ENCODE results near the gene ESYT3. TPM values are rescaled to one million over a fixed set of nuclear protein-coding genes. Genes with fewer than 3 reads are reported as not detected.

The ESYT3 gene
- total RNA-seq, 1 experiment from 2014 or later, result 0.15 TPM

GRCh38 chr3:138400651-138401070 lies 33.8 kb upstream of the ESYT3 start:
- H3K27ac ChIP-seq (ENCODE audit: low read depth, low read length, poor library complexity, severe bottlenecking), result no peak overlapping the region
- intact Hi-C loops (cut with micrococcal nuclease; ENCODE audit: unreplicated experiment), result no loop called here
- no TSS peak for BruUV-seq (replicated peaks)
- ChIA-PET CTCF (interaction anchor here (1.0 kb wide), 1 partner anchor 17 kb away, joined by 3 read pairs; no protein-coding TSS in a partner anchor), POLR2A (ENCODE audit: low non-redundant PET) (no interaction called here)
- no peaks in the 10 kb centered on the region for H3K4me1 ChIP-seq (ENCODE audit: insufficient read depth, low read length, poor library complexity, severe bottlenecking)
- H3K36me3 ChIP-seq (ENCODE audit: insufficient read depth, low read length, poor library complexity, severe bottlenecking), result no peaks in the 10 kb centered on the region
- H3K9me3 ChIP-seq (ENCODE audit: low read depth, low read length, poor library complexity, severe bottlenecking), result no peaks in the 10 kb centered on the region
- no peak overlapping the region for H3K4me3 ChIP-seq (ENCODE audit: low read depth, low read length, poor library complexity, severe bottlenecking)
- no peak for DNase-seq (ENCODE audit: low spot score)
- H3K27me3 ChIP-seq (replicated peaks; ENCODE audit: insufficient read depth, low read depth, low read length, poor library complexity), result peaks cover 7% of the 10 kb centered on the region
- no peak for TF ChIP-seq CTCF (conservative IDR thresholded peaks at IDR 0.05; ENCODE audit: low read depth, low read length)

DNA sequence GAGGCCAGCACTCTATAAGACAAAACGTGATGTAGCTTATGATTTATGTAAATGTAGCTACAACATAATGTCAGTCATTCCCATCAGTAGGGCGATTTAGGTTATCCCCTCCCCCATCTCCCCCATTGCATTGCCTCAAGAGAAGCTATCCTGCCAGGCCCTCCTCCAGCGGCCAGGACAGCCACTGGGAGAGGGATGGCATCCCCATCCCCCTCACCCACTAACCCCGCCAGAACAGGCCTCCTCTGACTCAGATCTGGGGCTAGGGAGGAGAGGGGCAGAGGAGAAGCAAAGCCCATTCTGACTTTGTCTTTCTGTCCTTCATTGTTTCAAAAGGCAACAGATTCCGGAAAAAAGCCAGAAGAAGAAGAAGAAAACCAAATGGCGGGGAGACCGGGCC lies 32.6 kb upstream of the ESYT3 start:
- TF ChIP-seq EZH2 (IDR thresholded peaks at IDR 0.05; ENCODE audit: borderline replicate concordance, low read depth, low read length, poor library complexity, severe bottlenecking), result no peak
- TF ChIP-seq CTCF (conservative IDR thresholded peaks at IDR 0.05; ENCODE audit: low read depth, low read length), result no peak
- no peaks in the 10 kb centered on the region for H3K4me1 ChIP-seq (ENCODE audit: insufficient read depth, low read length, poor library complexity, severe bottlenecking)
- H3K27ac ChIP-seq (ENCODE audit: low read depth, low read length, poor library complexity, severe bottlenecking), result no peak overlapping the region
- peaks cover 11% of the 10 kb centered on the region for H3K27me3 ChIP-seq (replicated peaks; ENCODE audit: insufficient read depth, low read depth, low read length, poor library complexity)
- H3K4me3 ChIP-seq (ENCODE audit: low read depth, low read length, poor library complexity, severe bottlenecking), result no peak overlapping the region
- DNase-seq (ENCODE audit: low spot score), result no peak
- intact Hi-C loops (cut with micrococcal nuclease; ENCODE audit: unreplicated experiment), result no loop called here
- H3K36me3 ChIP-seq (ENCODE audit: insufficient read depth, low read length, poor library complexity, severe bottlenecking), result no peaks in the 10 kb centered on the region
- no TSS peak for BruUV-seq (replicated peaks)
- H3K9me3 ChIP-seq (ENCODE audit: low read depth, low read length, poor library complexity, severe bottlenecking), result no peaks in the 10 kb centered on the region
- ChIA-PET POLR2A (ENCODE audit: low non-redundant PET) (no interaction called here), CTCF (no interaction called here)

DNA sequence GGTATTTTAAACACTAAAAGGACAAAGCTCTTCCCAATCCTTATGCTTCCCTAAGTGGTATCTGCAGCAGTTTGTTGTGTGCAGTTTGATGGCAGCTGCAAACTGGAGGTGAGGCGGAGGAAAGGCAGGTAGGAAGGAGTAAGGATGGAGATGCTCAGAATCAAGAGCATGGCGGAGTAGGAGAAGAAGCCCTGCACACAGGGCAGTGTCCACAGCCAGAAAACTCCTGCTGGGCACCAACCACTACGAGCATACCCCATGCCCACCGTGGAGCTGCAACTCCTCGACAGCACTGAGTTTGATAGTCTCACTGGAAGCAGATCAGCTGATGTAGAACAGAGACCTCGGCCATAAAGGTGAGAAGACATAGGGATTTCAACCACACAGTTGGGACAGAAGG lies 30.3 kb upstream of the ESYT3 start:
- no peak for TF ChIP-seq CTCF (conservative IDR thresholded peaks at IDR 0.05; ENCODE audit: low read depth, low read length)
- TF ChIP-seq EZH2 (IDR thresholded peaks at IDR 0.05; ENCODE audit: borderline replicate concordance, low read depth, low read length, poor library complexity, severe bottlenecking), result no peak
- DNase-seq (ENCODE audit: low spot score), result no peak
- intact Hi-C loops (cut with micrococcal nuclease; ENCODE audit: unreplicated experiment), result no loop called here
- no peaks in the 10 kb centered on the region for H3K36me3 ChIP-seq (ENCODE audit: insufficient read depth, low read length, poor library complexity, severe bottlenecking)
- no peaks in the 10 kb centered on the region for H3K4me1 ChIP-seq (ENCODE audit: insufficient read depth, low read length, poor library complexity, severe bottlenecking)
- no peak overlapping the region for H3K27ac ChIP-seq (ENCODE audit: low read depth, low read length, poor library complexity, severe bottlenecking)
- ChIA-PET CTCF (interaction anchor here (0.9 kb wide), 1 partner anchor 14 kb away, joined by 3 read pairs; no protein-coding TSS in a partner anchor), POLR2A (ENCODE audit: low non-redundant PET) (no interaction called here)
- BruUV-seq (replicated peaks), result no TSS peak
- H3K4me3 ChIP-seq (ENCODE audit: low read depth, low read length, poor library complexity, severe bottlenecking), result no peak overlapping the region
- H3K27me3 ChIP-seq (replicated peaks; ENCODE audit: insufficient read depth, low read depth, low read length, poor library complexity), result peaks cover 11% of the 10 kb centered on the region
- H3K9me3 ChIP-seq (ENCODE audit: low read depth, low read length, poor library complexity, severe bottlenecking), result no peaks in the 10 kb centered on the region

Data from A673 (cell line).